ENCODE results near the gene GPR108. TPM values are rescaled to one million over a fixed set of nuclear protein-coding genes. Genes with fewer than 3 reads are reported as not detected.
A peak's percentile ranks its signal among the peaks of the same experiment; 100 is the strongest.

The GPR108 gene
- polyA plus RNA-seq, 1 donor from 2014 or later, result 24.6 TPM

- Histone ChIP-seq H3K9ac (ENCODE audit: low read length) (no peak overlapping the region), H3K79me2 (replicated peaks; ENCODE audit: insufficient read depth, low read length) (no peaks in the 10 kb centered on the region), H4K20me1 (ENCODE audit: insufficient read depth) (no peaks in the 10 kb centered on the region), H3K4me2 (ENCODE audit: low read length) (no peak overlapping the region), H3K27ac (ENCODE audit: low read length) (no peak overlapping the region), H3K9me3 (ENCODE audit: low read length) (no peaks in the 10 kb centered on the region), H3K4me3 (ENCODE audit: low read length) (peak overlapping the region; percentile 65), H2AFZ (ENCODE audit: low read depth, low read length) (no peak overlapping the region), H3F3A (ENCODE audit: insufficient read depth, low read length, poor library complexity, severe bottlenecking) (no peaks in the 10 kb centered on the region), H3K27me3 (ENCODE audit: insufficient read depth, low read depth, low read length) (peaks cover 8% of the 10 kb centered on the region), H3K36me3 (ENCODE audit: insufficient read depth, low read length) (no peaks in the 10 kb centered on the region), H3K9me2 (ENCODE audit: insufficient read depth, low read length) (no peaks in the 10 kb centered on the region)
- TF ChIP-seq RAD21 (conservative IDR thresholded peaks at IDR 0.05), result no peak
- TF ChIP-seq EZH2 (IDR thresholded peaks at IDR 0.05; ENCODE audit: borderline replicate concordance, insufficient read depth, low read length, poor library complexity, severe bottlenecking), result no peak
- no peak for TF ChIP-seq REST (IDR thresholded peaks at IDR 0.05; ENCODE audit: borderline replicate concordance)
- TF ChIP-seq CTCF (IDR thresholded peaks at IDR 0.05; ENCODE audit: poor library complexity, severe bottlenecking), result no peak
- TF ChIP-seq EP300 (conservative IDR thresholded peaks at IDR 0.05; ENCODE audit: poor library complexity, severe bottlenecking), result no peak
Measured at GRCh38 chr19:6740589-6741343, 3.4 kb upstream of the GPR108 start.

GRCh38 chr19:6739883-6740588, 2.7 kb upstream of the GPR108 start:
- TF ChIP-seq REST (IDR thresholded peaks at IDR 0.05; ENCODE audit: borderline replicate concordance) (no peak), EP300 (conservative IDR thresholded peaks at IDR 0.05; ENCODE audit: poor library complexity, severe bottlenecking) (no peak), SMC3 (conservative IDR thresholded peaks at IDR 0.05; ENCODE audit: poor library complexity) (no peak), CTCF (IDR thresholded peaks at IDR 0.05; ENCODE audit: poor library complexity, severe bottlenecking) (no peak), RAD21 (conservative IDR thresholded peaks at IDR 0.05) (no peak), TAF1 (IDR thresholded peaks at IDR 0.05; ENCODE audit: low read depth) (no peak), POLR2AphosphoS5 (IDR thresholded peaks at IDR 0.05) (no peak), MXI1 (conservative IDR thresholded peaks at IDR 0.05; ENCODE audit: poor library complexity, severe bottlenecking) (no peak), EZH2 (IDR thresholded peaks at IDR 0.05; ENCODE audit: borderline replicate concordance, insufficient read depth, low read length, poor library complexity, severe bottlenecking) (no peak)
- Histone ChIP-seq H3K27ac (ENCODE audit: low read length) (no peak overlapping the region), H3K79me2 (replicated peaks; ENCODE audit: insufficient read depth, low read length) (no peaks in the 10 kb centered on the region), H3K27me3 (ENCODE audit: insufficient read depth, low read depth, low read length) (peaks cover 8% of the 10 kb centered on the region), H3K9ac (ENCODE audit: low read length) (peak overlapping the region; percentile 29), H3K36me3 (ENCODE audit: insufficient read depth, low read length) (no peaks in the 10 kb centered on the region), H3K9me3 (ENCODE audit: low read length) (no peaks in the 10 kb centered on the region), H2AFZ (ENCODE audit: low read depth, low read length) (no peak overlapping the region), H4K20me1 (ENCODE audit: insufficient read depth) (no peaks in the 10 kb centered on the region), H3K4me2 (ENCODE audit: low read length) (peak overlapping the region; percentile 35), H3K4me3 (ENCODE audit: low read length) (peak overlapping the region; percentile 65), H3K9me2 (ENCODE audit: insufficient read depth, low read length) (no peaks in the 10 kb centered on the region), H3F3A (ENCODE audit: insufficient read depth, low read length, poor library complexity, severe bottlenecking) (no peaks in the 10 kb centered on the region)
